DMS 273 treated with DMSO at 0.1 percent for 48 hours (cell line): Measurements from ENCODE around the gene KLHL25.

Source experiments
- DNase-seq: peaks from one replicate; lab custom pipeline; 2025; lab: John Stamatoyannopoulos, UW

The KLHL25 gene

DNA sequence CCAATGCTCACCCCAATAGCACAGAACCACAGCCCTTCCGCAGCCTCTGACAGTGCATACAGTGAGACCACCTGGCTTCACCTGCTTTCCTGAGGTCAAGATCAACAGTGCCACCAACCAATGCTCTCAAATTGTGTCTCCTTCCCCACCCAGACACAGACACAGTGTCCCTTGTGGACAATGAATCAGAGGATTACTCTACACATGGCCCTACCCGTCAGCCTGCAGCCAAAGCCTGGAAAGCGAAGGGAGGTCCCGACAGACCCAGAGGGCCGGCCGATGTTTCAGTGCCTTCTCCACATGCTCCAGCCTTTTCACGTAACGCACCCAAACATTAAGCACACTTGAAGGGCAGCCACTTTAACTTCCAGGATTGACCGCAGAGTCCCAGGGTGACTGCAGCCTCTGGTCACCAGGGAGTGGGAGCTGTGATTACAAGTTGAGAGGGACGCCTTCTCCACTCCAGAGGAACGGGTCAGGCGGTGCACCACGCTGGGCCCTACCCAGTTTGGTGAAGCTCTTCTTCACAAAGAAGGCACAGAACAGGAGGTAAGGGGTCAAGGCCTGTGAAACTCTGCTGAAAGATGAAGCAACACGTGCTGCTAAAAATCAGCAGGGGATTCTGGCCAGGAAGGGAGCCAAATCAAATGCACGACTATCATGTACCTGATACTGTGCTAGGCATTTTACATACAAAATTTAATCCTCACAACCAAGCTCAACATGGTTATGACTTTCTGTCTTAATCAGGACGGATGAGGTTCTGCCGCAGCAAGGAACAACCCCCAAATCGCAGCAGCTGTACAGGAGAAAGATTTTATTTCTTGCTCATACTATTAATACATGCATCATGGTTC lies 17.2 kb downstream of the KLHL25 start:
- DNase-seq: no peak

DNA sequence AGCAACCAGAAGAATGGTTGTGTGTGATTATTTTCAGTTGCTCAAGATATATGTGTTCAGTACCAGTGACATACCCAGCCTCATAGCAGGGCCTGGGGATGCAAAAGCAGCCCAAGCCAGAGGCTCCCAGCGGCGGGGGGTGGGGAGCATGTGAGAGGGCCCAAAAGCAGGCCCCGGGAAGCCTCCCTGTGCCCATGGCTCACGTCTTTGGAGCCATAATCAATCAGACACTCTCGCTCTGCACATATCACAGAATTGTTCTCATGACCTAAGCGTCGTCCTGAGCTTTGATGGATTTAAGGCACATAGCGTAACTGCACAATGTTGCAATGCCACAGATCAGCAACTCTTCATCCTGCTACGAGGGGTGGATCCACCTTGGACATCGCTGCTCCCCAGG lies 20.8 kb downstream of the KLHL25 start:
- DNase-seq: no peak

DNA sequence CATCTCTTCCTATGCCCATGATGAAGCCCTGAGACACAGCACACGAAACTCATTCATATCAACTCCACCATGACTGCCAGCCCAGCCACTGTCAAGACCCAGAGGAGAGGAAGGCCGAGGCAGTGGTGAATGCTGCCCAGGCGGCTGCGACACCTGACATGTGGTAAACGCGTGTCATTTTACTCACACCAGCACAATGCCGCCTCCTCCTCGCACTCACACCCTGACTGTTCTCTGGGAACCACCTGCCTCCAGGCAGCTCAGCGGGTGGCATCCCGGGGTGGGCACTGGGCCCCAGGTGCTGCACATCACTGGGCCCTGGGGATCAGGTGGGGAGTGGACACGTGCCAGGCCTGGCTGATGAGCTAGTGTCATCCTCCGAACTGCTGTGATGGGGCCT lies 21.5 kb downstream of the KLHL25 start:
- DNase-seq: no peak

GRCh38 chr15:85772668-85773067 lies 22.1 kb downstream of the KLHL25 start:
- no peak for DNase-seq

DNA sequence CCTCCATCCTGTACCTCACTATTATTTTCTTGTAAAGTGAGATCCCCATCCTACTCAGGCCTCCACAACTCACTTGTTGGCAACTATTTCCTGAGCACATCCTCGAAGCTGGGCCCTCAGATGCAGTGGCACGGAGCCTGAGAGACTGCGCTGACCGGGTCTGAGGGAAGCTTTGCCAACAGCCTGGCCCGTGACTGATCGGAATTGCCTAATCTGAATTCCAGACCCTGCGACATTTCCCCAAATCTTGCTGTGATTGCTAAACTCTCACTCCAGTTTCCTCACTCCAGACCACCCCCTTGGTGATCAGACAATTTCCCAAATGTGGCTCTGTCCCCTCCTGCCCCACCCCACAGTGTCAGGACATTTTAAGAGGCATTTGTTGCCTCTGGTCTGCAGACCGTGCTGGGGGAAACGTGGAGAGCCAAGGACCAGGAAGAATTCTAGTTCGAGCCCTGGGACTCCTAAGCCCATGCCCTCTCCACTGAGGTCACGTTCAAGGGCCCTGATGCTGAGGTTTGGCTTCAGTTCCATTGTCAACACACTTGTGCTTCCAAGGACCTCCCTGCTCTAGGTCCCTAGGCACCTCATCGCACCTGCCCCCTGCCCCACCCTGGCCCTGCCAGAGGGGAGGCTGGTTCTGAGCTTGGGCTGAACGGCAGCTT lies 22.8 kb downstream of the KLHL25 start:
- no peak for DNase-seq

- no peak for DNase-seq
These were observed 23.5 kb downstream of the KLHL25 start for GRCh38 chr15:85771271-85771670.

GRCh38 chr15:85770096-85771041 lies 24.4 kb downstream of the KLHL25 start:
- DNase-seq: no peak

DNA sequence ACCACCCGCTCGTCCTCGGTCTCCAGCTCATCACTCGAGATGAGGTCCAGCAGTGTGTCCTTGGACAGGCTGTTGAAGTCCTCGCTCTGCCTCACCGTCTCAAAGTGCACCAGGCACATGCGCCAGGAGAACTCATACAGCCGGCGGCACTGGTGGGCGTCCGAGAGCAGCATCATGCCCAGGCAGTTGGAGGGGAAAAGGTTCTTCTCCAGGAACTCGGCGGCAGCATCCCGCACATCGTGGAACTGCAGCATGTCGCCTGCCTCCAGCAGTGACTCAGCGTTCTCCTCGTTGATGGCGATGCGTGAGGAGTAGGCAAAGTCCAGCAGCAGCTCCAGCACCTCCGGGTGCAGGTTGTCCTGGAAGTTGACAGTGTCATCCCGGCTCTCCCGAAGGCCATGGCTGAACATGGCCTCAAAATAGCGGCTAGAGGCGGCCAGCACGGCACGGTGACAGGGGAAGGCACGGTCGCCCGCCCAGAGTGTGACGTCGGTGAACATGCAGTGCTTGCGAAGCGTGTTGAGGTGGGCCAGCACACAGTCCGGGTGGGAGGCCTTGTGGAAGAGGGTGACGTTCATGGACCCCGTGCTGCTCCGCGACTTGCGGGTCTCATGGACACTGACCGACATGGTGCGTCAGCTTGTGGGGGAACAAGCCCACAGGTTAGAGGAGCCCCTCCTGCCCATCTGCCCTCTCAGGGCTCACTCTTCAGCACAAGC lies 25.4 kb downstream of the KLHL25 start:
- DNase-seq: no peak

GRCh38 chr15:85768595-85769168 lies 26.0 kb downstream of the KLHL25 start:
- no peak for DNase-seq

DNA sequence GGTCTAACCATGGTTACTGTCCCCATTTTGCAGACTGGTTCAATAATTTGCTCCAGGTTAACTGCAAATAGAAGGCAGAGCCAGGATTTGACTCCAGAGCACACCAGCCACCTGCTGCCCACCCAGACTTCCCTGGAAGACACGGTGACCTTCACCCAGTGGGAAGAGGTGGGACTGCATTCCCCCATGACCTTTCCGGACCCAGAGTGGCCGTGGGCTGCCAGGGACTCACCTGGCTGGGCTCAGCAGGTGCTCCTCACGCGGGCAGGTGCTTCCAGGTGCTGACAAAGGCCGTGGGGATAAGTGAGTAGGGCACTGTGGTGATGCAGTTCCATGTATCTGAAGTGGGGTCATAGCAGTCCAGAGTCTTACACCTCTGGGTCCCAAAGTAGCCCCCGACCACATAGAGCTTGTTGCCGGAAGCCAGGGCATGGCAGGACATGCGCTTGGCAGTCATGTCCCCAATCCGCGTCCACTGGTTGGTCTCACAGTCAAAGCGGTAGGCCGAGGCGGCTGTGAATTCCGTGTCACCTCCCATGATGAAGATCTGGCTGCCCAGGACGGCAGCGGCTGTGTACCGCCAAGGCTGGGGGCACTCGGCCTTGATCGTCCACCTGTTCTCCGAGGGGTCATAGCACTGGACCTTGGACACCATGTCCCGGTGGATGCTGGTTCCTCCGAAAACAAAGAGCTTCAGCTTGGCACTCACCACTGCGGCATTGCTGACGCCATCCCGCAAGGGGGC lies 26.8 kb downstream of the KLHL25 start:
- DNase-seq: no peak

DNA sequence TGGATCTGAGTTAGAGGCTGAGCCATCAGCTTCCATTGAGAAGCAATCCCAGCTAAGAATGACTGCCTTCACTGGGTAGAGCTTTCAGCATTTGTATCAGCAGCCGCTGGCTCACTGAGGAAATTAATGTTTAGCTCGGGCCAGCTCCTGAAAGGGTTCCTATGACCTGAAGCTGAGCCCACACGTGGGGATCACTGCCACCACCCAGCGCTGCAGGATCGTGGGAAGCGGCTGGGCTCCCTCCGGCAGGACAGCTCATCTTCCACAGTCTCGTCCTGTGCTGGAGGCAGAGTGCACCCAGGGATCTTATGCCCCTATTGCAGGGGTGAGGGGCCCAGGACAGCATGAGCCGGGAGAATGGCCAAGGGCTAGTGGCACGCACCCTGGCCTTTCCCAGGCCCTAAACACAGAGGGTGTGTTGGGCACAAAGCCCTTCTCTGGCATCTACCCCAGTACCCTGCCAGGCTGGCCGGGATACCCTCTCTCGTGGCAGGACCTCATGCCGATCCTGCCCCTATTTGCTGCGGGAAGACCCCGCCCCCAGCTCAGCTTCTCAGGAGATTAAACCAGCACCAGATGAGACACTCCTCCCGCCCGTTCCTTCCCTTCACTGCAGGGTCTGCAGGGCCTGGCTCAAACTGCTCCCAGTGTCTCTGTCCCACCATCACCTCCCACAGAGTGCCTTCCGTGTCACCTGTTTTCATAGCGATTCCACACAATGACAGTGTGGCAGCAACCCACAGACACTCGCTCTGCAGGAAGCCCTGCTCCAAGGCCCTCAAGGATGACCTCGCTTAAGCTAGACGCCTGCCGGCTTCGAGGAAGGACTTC lies 28.5 kb downstream of the KLHL25 start:
- DNase-seq: no peak

DNA sequence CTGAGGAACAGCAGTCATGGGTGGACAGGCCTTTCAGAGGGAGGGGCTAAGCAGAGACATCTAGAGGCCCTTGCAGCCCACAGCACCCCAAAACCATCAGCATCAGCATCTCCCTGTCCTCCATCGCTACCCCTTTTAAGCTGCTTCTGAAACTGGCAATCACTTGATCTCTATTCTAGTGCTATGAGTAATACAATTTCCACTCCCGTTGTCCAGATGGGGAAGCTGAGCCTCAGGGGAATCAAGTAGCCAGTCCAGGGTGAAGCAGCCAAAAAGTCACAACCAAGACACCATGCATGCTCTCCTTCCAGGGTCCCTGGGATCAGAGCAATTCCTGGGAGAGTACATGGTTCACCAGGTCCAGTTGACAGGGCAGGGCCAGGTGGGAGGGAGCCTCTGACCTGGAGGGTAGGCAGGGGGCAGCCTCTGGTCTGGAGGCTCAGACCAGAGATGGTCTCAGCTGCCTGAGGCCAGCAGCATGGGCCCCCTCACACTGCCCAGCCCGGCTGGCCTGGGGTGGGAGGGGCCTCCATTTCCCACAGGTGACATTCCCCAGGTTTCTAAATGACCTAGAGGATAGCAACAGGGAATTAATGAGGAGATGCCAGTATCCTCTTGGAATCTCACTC lies 30.0 kb downstream of the KLHL25 start:
- DNase-seq: no peak

DNA sequence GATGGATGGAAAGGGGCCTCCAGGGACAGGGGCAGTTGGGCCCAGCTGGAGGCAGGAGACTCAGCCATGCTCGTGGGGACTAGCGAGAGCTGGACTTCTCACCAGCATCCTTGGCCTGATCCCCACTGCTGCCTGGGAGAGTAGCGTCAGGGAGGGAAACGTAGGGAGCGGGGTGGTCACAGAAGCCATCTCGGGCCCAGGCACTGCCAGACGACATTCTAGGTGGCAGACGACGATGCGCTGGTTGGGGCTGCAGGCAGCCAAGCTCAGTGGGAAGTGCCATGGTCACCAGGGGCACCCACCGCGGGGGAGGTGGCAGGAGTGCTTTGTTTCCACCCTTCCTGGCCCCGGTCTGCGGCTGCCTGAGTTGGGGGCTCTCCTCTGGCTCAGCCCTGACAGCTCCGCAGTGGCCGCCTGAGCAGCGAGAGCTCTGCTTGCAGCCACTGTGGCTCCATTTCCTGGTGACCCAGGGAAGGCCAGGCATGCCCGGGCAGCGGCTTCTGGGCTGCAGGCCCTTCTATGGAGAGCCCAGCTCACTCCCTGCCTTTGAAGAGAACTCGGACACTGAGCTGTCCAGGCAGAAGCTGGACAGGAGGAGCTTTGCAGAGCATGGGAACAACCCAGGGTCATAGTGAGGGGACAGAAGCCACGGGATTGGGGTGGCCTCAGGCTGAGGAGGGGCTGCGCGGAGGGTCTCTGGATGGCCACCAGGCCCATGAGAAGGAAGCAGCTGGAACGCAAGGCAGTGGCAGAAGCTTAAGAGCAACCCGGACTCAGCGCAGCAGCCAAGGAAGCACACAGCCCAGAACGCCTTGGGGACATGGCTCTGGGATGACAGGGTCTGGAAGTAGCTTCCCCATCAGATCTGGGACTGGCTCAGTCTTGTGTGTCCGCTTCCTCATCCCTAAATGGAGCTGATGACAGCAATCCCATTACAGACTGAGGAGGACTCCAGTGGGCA lies 30.8 kb downstream of the KLHL25 start:
- DNase-seq: no peak

DNA sequence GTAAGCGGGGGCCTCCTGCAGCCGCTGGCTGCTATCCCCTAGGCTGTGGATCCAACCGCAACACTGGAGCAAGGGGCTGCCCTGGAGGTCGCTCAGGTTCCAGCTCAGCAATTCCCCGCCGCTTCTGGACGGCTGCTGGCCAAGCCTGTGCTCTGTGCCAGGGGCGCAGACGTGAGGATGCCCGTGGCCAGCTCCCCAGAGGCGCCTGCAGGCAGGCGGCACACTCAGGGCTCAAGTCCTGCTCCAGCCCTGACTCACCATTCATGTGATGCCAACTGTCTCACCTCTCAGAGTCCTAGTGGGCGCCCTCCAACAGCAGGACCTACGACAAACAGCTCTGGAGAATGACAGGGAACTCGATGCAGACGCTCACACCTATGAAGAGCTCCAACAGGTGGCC lies 31.6 kb downstream of the KLHL25 start:
- DNase-seq: no peak

DNA sequence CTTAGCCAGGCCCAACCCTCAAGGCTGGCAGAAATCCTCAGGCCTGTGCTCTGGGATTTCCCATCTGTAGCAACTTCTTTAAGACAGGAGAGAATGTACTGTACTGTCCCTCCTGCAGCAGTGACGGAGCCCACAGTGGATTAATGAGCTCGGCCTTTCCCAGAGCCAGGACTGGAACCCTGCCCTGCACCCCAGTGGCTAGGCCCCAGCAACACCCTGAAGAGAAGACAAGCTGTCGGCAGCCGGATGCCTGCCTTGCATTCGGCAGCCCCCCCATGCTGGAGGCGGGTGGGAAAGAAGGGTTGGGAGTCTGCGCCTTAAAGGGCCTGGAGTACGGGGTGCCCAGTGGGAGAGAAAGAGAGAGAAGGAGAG lies 32.0 kb downstream of the KLHL25 start:
- no peak for DNase-seq

- DNase-seq: no peak
These were observed 32.5 kb downstream of the KLHL25 start for GRCh38 chr15:85762039-85762755.

- DNase-seq: no peak
These were observed 33.1 kb downstream of the KLHL25 start for GRCh38 chr15:85761635-85762034.
